ENCODE measurements around the gene PRKAG1.

PRKAG1 gene

DNA sequence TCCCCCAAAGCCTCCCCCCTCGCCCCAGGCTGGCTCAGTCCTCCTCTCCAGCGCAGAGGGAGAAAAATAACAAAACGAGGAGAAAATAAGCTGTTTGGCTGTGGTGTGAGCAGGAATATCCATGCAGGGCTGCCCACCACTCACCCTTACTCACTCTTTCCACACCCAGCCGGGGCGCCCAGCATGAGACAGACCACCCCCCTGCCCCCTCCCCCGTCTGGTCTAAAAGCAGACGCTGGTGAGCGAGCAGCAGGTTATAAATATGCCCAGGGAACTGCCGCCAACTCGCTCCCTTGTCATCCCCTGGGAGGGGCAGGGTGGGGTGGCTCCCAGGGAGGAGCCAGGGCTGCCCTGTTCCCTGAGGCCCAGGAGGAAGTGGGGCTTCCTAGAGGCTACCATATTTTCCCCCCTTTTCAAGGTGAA is 33.1 kb downstream of the PRKAG1 start:
- DNase-seq: peak in 1 of 51 donors; percentile 46

DNA sequence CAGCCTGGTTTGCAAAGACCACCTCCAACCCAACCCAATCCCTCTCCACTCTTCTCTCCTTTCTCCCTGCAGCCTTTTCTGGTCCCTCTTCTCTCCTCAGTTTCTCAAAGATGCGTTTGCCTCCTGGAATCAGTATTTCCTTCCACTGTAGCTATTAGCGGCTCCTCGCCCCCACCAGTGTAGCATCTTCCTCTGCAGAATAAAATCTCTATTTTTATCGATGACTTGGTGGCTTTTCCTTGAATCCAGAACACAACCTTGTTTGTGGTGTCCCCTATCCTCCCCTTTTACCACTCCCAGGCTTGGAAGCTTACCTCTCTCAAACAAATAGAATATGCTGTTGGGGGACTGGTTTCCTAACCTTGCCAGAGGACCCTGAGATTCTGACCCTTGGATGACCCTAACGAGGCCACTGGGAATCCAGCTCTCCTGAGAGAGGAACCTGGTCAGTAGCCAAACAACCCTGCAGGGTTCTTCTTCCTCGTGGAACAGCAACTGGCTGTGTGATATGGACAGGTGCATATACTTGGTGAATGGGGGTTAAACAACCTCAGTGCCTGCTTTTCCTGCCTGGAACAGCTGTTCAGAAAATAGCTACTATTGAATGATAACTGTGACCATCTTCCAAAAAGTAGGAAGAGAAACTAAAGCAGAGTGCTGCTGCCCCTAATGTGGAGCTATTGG is 36.0 kb downstream of the PRKAG1 start:
- DNase-seq: no peak

DNA sequence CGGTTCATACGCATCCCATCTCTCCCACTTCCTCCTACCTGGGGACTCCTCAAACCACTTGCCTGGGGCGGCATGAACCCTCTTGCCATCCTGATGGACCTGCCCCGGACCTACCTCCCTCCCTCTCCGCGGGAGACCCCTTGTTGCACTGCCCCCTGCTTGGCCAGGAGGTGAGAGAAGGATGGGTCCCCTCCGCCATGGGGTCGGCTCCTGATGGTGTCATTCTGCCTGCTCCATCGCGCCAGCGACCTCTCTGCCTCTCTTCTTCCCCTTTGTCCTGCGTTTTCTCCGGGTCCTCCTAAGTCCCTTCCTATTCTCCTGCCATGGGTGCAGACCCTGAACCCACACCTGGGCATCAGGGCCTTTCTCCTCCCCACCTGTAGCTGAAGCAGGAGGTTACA is 36.8 kb downstream of the PRKAG1 start:
- DNase-seq: no peak

DNA sequence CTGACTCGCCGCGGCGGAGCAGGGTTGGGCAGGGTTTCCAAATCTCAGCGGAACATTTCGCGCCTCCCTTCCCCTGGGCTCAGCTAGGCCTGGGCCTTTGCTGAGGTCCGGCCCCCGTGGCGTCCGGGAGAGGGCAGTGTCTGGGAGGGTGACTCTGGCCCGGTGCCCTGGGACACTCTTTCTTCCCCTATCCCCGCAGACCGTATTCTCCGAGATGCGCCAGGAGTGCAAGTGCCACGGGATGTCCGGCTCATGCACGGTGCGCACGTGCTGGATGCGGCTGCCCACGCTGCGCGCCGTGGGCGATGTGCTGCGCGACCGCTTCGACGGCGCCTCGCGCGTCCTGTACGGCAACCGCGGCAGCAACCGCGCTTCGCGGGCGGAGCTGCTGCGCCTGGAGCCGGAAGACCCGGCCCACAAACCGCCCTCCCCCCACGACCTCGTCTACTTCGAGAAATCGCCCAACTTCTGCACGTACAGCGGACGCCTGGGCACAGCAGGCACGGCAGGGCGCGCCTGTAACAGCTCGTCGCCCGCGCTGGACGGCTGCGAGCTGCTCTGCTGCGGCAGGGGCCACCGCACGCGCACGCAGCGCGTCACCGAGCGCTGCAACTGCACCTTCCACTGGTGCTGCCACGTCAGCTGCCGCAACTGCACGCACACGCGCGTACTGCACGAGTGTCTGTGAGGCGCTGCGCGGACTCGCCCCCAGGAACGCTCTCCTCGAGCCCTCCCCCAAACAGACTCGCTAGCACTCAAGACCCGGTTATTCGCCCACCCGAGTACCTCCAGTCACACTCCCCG is 37.4 kb downstream of the PRKAG1 start:
- peak in 3 of 51 donors; percentile 15 to 52 (median 30) for DNase-seq

DNA sequence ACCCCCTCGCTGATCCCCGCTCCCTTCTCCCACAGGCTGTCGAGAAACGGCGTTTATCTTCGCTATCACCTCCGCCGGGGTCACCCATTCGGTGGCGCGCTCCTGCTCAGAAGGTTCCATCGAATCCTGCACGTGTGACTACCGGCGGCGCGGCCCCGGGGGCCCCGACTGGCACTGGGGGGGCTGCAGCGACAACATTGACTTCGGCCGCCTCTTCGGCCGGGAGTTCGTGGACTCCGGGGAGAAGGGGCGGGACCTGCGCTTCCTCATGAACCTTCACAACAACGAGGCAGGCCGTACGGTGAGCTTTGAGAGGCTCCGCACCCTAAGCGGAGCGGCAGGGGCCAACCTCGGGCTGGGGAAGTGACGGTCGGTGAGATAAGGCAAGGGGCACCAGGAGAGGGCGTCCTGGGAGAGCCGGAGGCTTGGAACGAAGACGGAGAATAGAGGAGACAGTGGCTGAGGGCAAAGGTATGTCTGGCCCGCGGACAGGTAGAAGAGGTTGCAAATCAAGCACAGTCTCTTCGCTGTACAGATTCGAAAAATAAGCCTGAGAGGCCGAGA is 38.1 kb downstream of the PRKAG1 start:
- DNase-seq: no peak

DNA sequence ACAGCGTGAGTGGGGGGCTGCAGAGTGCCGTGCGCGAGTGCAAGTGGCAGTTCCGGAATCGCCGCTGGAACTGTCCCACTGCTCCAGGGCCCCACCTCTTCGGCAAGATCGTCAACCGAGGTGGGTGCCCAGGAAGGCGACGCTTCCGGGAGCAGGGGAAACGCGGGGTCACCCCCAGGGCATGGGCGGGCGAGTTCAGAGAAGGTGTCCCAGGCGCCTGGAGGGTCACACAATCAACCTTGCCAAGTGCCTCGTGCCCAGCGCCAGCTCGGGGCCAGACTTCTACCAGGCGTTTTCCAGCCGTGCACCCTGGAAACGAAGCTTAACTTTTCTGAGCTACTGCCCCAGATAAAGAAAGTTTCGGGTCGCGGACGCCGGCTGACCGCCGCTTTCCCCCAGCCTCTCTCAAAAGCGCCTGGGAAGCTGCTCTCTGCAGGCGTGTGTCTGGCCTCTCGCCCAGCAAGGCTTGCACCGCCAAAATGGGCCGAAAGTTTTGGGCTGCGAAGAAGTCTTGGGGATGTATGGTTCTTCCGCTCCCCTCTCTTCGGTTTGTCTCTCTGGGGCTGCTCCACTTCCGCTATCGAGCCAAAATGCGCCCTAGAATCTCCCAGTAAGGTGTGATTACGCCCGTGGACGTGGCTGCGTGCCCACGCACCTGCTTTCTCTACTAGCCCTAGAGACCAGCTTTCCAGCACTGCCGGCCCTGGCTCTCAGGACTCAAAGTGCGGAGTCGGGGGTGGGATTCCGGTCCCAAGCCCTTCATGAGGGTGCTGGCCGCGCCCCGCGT is 38.8 kb downstream of the PRKAG1 start:
- DNase-seq: no peak

DNA sequence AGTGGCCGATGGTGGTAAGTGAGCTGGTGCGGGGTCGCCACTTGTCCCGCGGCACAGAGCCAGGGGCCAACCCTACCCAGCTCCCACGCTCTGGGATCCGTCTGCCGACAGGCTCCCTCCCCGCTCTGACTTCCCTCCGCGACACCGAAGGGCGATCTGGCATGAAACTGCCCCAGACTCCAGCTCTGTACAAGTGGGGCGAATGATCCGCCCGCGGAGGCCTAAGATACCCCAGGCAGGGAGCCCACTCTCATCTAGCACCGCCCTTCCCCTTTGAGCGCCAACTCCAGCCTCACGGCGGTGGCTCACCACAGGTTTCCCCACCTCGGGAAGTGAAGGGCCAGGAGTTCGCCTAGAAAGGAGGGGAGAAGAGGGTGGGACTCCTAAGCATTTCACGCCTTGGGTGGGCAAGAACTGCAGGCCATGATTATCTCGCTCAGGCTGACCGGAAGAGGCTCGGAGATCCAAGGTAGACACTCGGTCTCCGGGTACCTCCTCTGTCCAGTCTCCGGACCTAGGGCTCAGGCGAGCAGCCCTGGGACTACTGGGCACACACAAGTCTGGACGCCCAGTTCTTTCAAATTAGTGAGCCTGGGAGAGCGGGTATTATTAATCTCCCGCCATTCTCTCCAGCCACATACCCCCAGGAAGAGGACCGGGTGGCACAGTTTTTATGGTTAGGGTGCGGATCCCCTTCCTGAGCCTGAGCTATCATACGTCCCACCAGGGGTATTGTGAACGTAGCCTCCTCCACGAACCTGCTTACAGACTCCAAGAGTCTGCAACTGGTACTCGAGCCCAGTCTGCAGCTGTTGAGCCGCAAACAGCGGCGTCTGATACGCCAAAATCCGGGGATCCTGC is 39.6 kb downstream of the PRKAG1 start:
- DNase-seq: no peak

DNA sequence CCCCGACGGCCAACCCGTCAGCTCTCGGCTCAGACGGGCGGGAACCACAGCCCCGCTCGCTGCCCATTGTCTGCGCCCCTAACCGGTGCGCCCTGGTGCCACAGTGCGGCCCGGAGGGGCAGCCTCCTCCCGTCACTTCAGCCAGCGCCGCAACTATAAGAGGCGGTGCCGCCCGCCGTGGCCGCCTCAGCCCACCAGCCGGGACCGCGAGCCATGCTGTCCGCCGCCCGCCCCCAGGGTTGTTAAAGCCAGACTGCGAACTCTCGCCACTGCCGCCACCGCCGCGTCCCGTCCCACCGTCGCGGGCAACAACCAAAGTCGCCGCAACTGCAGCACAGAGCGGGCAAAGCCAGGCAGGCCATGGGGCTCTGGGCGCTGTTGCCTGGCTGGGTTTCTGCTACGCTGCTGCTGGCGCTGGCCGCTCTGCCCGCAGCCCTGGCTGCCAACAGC is 40.3 kb downstream of the PRKAG1 start, which contains the start of gene WNT1:
Gene WNT1 (plus strand): TSS at position 32 of the 450 bp plus-strand sequence. CDS start 329 bp downstream, at position 361.
- DNase-seq: no peak

DNA sequence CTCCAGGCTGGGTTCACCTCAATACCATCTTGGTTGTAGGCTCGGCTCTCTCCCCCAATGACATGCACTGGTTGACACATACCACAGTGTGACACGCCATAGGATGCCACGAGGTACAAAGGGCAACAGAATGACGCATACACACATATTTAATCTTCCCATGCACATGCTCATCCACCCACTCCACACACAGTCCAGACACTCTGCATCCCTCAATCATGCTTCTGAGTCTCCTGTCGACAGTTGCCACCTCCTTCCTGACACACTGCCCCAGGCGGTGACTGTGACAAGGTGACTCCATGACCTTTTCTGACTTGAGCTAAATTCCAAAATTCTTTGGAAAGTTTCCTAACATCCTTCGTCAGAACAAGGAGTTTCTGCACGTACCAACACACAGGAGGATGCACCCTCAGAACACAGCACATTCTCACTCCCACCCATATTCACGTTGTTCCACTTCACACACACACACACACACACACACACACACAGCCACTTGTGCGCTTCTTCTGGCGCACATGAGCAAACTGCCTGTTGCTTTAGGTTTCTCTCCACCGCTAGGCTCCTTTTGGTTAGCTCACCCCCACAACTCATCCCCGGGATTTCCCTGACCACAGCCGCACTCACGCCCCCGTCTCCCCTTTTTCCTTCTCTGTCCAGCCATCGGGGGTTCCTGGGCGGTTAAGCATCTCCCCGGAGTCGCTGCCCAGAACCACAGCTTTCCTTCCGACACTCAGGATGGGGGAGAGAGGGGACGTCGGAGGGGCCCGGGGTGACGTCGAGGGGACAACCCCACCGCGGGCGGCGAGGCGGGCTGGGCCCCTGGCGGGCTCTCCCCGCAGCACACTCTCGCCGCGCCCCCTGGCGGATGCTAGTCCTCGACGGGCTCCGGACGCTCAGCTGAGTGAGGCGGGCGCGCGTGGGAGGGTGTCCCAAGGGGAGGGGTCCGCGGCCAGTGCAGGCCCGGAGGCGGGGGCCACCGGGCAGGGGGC is 41.0 kb downstream of the PRKAG1 start:
- DNase-seq: peak in 4 of 51 donors; percentile 3 to 43 (median 28)

DNA sequence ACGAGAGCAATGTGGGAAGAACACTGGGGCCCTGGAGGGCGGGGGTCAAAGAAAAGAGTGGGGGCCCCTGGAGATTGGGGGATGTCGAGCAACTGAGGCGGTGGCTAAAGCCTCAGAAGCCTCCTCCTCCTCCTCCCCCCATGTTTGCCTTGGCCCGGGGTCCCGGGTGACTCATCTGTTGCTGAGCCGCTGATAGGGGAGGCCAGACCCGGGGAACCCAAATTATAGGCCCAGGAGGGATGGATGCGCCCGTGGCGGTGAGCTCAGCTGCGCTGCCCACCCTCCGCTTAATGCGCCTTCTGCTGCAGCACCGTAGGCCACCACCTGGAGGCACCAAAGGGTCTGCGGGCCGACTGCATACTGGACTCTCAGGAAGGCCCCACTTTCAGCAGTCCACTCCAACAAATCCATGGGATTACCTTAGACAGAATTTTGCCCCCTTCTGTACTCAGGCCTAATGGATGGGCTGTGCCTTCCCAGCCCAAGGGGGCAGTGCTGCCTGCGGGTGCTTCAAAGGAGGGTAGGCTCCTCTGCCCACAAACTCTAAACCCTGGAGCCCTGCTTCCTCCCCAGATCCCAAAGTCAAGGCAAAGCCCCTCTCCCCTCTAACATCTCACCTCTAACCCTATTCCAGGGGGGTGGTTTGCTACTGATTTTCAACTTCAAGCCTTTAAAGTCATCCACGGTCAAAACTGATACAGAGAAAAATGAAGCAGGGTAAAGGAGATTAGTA is 44.5 kb downstream of the PRKAG1 start:
- DNase-seq: peak in 3 of 51 donors; percentile 6 to 36 (median 32)

DNA sequence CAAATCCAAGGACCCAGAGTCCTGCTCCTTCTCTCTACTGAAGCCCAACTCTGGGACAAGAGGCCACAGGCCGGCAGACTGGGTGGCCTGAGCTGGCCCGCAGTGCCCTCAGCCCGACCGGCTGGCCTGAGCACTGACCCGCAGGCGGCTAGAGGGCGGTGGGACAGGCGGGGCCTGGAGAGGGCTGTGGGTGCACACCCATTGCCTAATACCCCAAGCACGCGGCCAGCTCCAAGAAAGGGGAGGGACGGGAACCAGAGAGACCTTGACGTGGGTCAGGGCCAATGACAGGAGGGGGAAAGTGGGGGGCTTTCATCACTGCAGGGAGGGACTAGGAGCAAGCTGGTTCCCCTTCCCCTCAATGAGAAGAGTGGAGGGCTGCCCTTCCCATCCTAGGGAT is 45.0 kb downstream of the PRKAG1 start:
- no peak for DNase-seq

DNA sequence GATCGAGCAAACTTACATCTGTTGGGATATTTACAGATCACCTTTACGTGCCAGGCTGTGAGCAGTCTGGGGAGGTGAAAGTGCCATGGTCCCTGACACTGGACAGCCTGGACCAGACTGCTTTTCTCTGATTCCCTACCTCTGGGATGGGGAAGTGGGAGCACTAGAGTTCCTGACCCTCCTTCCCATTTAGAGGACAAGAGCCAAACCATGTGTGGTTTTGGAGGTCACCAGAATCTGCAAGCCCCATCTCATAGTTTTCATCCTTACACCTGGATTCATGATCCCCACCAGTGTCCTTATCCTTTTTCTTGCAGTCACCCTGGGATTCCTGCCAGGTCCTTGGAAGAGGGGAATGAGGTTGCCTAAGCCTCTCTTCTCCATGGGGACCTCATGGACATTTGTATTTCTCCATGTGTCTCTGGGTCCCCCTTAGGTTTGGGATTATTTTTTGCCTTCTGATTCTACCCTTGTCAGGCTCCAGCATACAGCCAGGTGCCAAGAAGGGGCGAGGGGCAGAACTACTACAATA is 45.6 kb downstream of the PRKAG1 start:
- no peak for DNase-seq

DNA sequence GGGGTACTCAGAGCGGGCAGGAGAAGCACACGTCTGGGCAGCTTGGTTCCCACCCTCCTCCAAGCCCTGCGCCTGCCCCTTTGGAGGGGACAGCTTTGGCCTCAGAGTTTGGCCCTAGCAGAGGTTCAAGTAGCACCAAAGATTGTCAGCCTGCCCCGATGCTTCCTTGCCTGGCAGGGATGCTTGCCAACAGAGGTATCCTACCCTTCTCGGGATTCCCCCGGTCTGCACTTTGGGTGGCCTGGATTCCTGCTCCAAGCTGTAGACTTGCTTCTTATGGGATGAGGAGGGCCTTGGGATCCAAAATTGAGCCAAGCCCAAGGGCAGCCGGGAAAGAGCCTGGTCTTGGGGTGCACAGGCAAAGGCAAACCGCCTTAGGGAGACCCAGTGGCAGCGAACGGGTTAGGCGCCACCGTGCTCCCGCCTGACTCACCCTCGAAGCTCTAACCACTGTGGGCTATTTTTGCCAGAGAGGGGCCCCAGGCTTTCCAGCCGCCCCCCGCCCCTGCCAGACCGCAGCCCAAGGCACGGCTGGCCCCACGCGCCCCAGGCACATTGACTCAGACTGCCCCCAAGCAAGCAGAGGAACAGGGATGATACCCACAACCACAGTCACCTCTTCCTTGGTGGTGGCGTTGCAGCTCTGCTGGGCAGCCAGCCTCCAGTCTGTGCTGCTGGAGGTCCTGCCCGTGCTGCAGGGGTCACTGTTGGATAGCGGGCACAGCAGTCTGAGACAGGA is 46.2 kb downstream of the PRKAG1 start:
- no peak for DNase-seq

DNA sequence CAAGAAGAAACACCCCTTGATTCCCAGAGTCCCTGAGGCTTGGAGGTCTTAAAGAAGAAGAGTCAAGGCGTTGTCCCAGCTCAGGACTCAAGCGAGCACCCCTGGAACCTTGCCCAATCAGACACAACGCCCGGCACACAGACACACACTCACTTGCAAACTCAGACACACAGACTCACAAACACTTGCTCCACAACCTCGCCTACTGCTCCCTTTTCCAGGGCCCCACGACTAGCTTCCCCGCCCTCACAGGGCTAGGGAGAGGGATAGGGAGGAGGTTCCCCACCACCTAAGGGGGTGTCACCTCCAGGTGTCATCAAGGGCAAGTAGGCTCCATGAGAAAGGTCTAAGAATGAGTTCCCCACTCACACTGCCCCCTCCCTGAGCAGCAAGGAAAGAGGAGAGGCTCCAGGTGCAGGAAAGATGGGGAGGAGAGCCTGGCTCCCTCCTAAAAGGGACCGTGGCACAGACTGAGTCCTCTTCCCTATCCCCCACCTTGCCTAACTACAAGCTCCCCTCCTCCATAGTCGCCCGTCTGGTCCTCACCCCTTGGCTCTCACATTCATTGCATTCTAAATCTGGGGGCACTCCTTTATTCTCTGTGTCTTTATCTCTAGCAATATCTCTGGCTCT is 47.8 kb downstream of the PRKAG1 start:
- DNase-seq: no peak

DNA sequence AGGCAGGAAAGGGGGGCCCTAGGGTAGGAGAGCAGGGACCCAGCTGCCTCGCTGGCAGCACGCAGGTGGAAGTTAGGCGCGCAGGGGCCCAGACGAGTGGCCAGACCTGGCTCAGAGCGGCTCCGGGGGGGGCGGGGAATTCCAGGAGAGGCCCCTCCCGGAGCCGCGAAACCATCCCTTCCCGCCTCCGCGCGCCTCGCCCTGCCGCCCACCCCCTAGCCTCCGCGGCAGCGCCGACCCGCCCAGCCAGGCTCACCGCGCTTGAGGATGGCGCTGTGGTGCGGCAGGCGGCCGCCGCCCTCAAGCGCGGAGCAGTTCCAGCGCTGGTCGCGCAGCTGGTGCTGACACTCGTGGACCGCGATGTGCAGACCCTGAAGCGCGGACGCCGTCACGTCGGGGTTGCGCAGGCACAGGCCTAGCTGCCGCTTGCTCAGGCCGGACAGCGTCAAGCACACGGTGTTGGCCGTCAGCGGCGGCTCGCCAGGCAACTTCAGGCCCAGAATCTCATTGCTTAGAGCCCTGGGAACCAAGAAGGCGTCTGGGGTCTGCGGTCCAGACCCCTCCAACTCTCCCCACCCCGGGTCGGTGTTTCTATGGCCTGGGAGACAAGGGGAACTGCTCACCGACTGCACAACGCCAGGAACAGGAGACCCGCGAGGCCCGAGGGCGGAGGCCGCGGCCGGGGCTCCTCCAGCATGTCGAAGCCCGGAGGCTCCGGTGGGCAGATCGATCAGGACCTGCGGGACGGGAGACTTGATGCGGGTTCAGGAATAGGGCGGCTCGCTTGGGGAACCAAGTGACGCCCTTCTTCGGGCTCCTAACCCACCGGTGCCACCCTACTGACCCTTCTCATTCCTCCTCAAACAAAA is 48.5 kb downstream of the PRKAG1 start:
- DNase-seq: peak in 1 of 51 donors; percentile 11
